Upper lobe of left lung (tissue), 6 donors: Measurements from ENCODE around the gene MIER2. TPM values are rescaled to one million over a fixed set of nuclear protein-coding genes. Genes with fewer than 3 reads are reported as not detected.
A peak's percentile ranks its signal among the peaks of the same experiment; 100 is the strongest.

Experiments
- ATAC-seq, 2 donors: fragments of 200-7000 bp; cut with Tn5 transposase; one replicate each; pipeline ENCODE4 v1.9.1; 2022; ENCODE audit warnings: mild to moderate bottlenecking in 2 of 2, moderate library complexity in 2 of 2; ENCODE audit not compliant: low FRiP score in 2 of 2
- DNase-seq, 2 donors: peaks; one replicate each; pipeline ENCODE4 v3.0.0-alpha.2; 2019 to 2020
- H3K27ac ChIP-seq, 4 donors: fragments of 200-600 bp; sonication (generic); one replicate each; pipeline ENCODE4 v1.5.1; 2016 to 2019
- H3K27me3 ChIP-seq, 4 donors: fragments of 200-600 bp; sonication (generic); one replicate each; pipeline ENCODE4 v1.5.1; 2017 to 2019
- H3K36me3 ChIP-seq, 4 donors: fragments of 200-600 bp; sonication (generic); one replicate each; pipeline ENCODE4 v1.5.1; 2016 to 2019
- H3K4me1 ChIP-seq, 4 donors: fragments of 200-600 bp; sonication (generic); one replicate each; pipeline ENCODE4 v1.5.1; 2018 to 2019
- H3K4me3 ChIP-seq, 4 donors: fragments of 200-600 bp; sonication (generic); one replicate each; pipeline ENCODE4 v1.5.1; 2017 to 2019; ENCODE audit warnings: mild to moderate bottlenecking in 2 of 4, moderate library complexity in 1 of 4
- H3K9me3 ChIP-seq, 4 donors: fragments of 200-600 bp; sonication (generic); one replicate each; pipeline ENCODE4 v1.5.1; 2018 to 2019
- EP300 ChIP-seq, 4 donors: sonication (generic); formaldehyde crosslinking; IDR thresholded peaks; one replicate each; pipeline ENCODE4 v1.5.1; 2017; ENCODE audit warnings: antibody characterized with exemption in 4 of 4, control low read depth in 2 of 4
- POLR2A ChIP-seq, 4 donors: fragments of 450-650 bp; IDR thresholded peaks; one replicate each; pipeline ENCODE4 v1.5.1; 2016 to 2017; ENCODE audit warnings: antibody characterized with exemption in 4 of 4, mild to moderate bottlenecking in 2 of 4
- POLR2AphosphoS5 ChIP-seq, 2 donors: sonication (generic); formaldehyde crosslinking; IDR thresholded peaks; one replicate each; pipeline ENCODE4 v1.5.1; 2017; ENCODE audit warnings: antibody characterized with exemption in 2 of 2
- WGBS, 2 donors: methylation state at CpG; one replicate each; pipeline ENCODE4 v1.1.5; 2017 to 2018; 5-methylcytosine and 5-hydroxymethylcytosine counted together
- total RNA-seq, 6 donors: library from RNA; depleted of rRNA in 4 of 6; stranded (reverse); fragments of >200 nt in 4 of 6; gene quantifications; one replicate each; pipeline versions ENCODE4 v1.1.0 to v1.2.1, GENCODE V29; 2016 to 2021
- TF ChIP-seq, protein P1 (sequence below), 6 experiments: fragments of 450-650 bp in 4 of 6; fragments of 200-600 bp in 2 of 6; sonication (generic) in 2 of 6; IDR thresholded peaks; one replicate each; pipeline ENCODE4 v1.5.1; 2016 to 2019; ENCODE audit warnings: antibody characterized with exemption in 6 of 6
- donor health status: DM: no; HTN: no; CAD: no; lungs with moderate emphysema.
- donor health status: DM: no; HTN: yes; CAD: no; lungs with severe emphysema.

Gene MIER2
- total RNA-seq, 6 donors from 2014 or later, result 16.4 to 64.8 (median 31.7) TPM

DNA sequence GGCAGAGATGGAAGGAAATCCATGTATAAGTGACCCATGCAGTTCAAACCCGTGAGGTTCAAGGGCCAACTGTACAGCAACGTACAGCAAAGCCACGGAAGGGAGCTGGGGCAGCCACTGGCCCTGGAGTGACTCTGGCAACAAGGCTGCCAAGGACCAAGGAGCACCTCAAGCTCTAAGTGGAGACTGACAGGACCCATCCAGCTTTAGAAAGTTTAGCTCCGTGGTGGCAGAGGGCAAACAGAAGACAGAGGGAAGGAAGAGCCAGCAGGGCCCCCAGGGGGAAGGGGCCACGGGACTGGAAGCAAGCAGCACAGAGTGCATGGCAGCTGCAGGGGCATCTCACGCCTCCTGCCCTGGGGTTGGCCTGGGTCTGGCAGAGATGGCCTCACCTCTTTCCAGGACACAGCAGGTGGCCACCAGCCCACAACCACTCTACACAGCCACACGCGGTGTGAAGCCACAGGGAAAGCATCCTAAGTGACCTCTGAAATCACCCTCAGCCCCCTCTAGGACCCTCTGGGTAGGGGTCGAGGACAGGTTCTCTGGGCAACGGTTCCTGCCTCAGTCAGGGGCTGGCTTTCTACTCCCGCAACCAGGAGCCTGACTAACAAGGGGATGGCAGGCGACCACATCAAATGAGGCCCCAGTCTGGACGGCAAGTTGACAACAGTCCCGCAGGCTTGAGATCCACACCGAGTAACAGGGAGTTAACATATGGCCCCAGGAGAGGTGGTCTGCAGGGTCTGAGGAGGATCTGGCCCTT lies 3.8 kb downstream of the MIER2 start:
- no peak for ATAC-seq
- H3K27ac ChIP-seq, result peak overlapping the region; percentile 12 to 93 (median 69)

DNA sequence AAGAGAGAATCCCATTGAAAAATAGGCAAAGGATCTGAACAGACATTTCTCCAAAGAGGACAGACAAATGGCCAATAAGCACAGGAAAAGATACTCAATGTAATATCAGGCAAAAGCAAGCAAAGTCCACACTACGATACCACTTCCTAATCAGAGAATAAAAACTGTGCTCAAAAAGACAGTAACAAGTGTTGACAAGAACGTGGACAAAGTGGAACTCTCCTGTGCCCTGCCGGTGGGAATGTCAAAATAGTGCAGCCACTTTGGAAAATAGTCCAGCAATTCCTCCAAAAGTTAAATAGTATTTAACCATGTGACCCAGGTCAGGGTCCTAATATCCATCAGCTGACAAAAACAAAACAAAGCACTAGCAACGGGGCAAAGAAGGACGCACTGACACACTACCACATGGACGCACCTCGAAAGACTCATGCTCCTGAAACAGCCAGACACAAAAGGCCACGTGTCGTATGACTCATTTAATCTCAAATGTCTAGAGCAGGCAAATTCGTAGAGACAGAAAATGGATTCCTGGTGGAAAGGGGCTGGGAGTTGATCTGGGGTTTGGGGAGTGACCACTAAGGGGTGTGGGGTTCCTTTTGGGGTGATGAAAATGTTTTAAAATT lies 5.2 kb downstream of the MIER2 start:
- H3K27me3 ChIP-seq, result no peaks in the 10 kb centered on the region
- H3K4me1 ChIP-seq, result peaks cover 38 to 59% (median 46%) of the 10 kb centered on the region in 4 donors
- no peak overlapping the region for H3K27ac ChIP-seq
- H3K36me3 ChIP-seq, result peaks cover 0 to 15% (median 9%) of the 10 kb centered on the region in 4 donors
- 90 to 99% methylated on average over 10 of the region's 10 CpGs for WGBS, 2 donors
- DNase-seq, result no peak
- no peak overlapping the region for H3K4me3 ChIP-seq
- no peaks in the 10 kb centered on the region for H3K9me3 ChIP-seq
- TF ChIP-seq EP300 (IDR thresholded peaks at IDR 0.05) (no peak), POLR2A (IDR thresholded peaks at IDR 0.05) (no peak), POLR2AphosphoS5 (IDR thresholded peaks at IDR 0.05) (no peak)
- TF ChIP-seq, protein P1, sequence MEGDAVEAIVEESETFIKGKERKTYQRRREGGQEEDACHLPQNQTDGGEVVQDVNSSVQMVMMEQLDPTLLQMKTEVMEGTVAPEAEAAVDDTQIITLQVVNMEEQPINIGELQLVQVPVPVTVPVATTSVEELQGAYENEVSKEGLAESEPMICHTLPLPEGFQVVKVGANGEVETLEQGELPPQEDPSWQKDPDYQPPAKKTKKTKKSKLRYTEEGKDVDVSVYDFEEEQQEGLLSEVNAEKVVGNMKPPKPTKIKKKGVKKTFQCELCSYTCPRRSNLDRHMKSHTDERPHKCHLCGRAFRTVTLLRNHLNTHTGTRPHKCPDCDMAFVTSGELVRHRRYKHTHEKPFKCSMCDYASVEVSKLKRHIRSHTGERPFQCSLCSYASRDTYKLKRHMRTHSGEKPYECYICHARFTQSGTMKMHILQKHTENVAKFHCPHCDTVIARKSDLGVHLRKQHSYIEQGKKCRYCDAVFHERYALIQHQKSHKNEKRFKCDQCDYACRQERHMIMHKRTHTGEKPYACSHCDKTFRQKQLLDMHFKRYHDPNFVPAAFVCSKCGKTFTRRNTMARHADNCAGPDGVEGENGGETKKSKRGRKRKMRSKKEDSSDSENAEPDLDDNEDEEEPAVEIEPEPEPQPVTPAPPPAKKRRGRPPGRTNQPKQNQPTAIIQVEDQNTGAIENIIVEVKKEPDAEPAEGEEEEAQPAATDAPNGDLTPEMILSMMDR (IDR thresholded peaks at IDR 0.05), result no peak
- no peak for ATAC-seq

More for the DNA sequence above, 3.8 kb downstream of the MIER2 start:
- Histone ChIP-seq H3K36me3 (peaks cover 0 to under 1% (median under 1%) of the 10 kb centered on the region in 4 donors), H3K4me3 (peak overlapping the region in 1 of 4 donors; percentile 99), H3K9me3 (no peaks in the 10 kb centered on the region), H3K27me3 (no peaks in the 10 kb centered on the region), H3K4me1 (peaks cover 29 to 51% (median 39%) of the 10 kb centered on the region in 4 donors)
- 60 to 87% methylated on average over 7 to 15 of the region's 15 CpGs for WGBS, 2 donors
- TF ChIP-seq POLR2AphosphoS5 (IDR thresholded peaks at IDR 0.05) (no peak), EP300 (IDR thresholded peaks at IDR 0.05) (no peak), POLR2A (IDR thresholded peaks at IDR 0.05) (no peak)
- TF ChIP-seq, protein P1 (IDR thresholded peaks at IDR 0.05), result no peak
- DNase-seq, result peak in 1 of 2 donors; percentile 1

DNA sequence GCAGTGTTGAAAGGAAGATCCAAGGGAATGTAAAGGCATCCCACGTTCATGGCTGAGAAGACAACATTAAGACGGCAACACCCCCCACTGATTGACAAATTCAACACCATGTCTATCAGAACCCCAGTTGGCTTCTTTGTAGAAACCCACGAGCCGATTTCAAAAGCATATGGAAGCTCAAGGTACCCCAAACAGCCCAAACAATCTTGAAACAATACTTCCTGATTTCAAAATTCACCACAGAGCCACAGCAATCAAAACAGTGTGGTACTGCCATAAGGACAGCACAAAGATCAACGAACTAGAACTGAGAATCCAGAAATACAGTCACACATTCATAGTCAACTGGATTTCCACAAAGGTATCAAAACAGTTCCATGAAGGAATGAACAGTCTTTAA lies 6.2 kb downstream of the MIER2 start:
- Histone ChIP-seq H3K27ac (no peak overlapping the region), H3K4me3 (no peak overlapping the region), H3K9me3 (no peaks in the 10 kb centered on the region), H3K27me3 (no peaks in the 10 kb centered on the region), H3K36me3 (peaks cover 0 to 21% (median 12%) of the 10 kb centered on the region in 4 donors), H3K4me1 (peaks cover 36 to 56% (median 42%) of the 10 kb centered on the region in 4 donors)
- no peak for TF ChIP-seq POLR2AphosphoS5 (IDR thresholded peaks at IDR 0.05)
- TF ChIP-seq EP300 (IDR thresholded peaks at IDR 0.05), result no peak
- no peak for TF ChIP-seq POLR2A (IDR thresholded peaks at IDR 0.05)
- TF ChIP-seq, protein P1 (IDR thresholded peaks at IDR 0.05), result no peak
- WGBS, 2 donors, result 75 to 85% methylated on average over 5 of the region's 5 CpGs
- DNase-seq (no peak), ATAC-seq (no peak)

DNA sequence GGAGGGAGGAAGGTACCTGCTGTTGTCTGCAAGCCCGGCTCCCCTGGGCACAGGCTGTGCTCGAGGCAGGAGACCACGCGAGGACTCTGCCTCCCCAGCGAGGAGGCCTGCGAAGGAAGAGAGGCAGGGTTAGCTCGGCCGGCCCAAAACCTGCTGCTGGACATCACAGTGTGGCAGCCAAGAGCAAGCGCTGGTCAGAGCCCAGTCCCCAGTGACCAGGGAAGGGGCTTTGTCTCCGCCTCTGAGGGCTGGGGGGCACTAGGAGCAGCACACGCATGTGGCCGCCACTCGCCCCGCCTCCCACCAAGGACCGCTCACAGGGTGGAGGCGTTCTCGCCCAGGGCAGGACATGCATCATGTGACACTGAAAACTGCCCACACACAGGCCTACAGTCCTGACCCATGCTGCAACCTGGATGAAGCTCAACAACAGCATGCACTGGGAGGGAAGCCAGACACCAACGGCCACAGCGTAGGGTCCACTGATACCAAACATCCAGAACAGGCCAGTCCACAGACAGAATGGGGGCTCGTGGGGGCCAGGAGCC lies 8.5 kb downstream of the MIER2 start:
- no peaks in the 10 kb centered on the region for H3K27me3 ChIP-seq
- WGBS, 2 donors, result 76 to 85% methylated on average over 11 to 20 of the region's 20 CpGs
- H3K4me1 ChIP-seq, result peaks cover 19 to 33% (median 21%) of the 10 kb centered on the region in 4 donors
- no peak overlapping the region for H3K4me3 ChIP-seq
- TF ChIP-seq POLR2AphosphoS5 (IDR thresholded peaks at IDR 0.05) (no peak), POLR2A (IDR thresholded peaks at IDR 0.05) (no peak), EP300 (IDR thresholded peaks at IDR 0.05) (no peak)
- TF ChIP-seq, protein P1 (IDR thresholded peaks at IDR 0.05), result no peak
- H3K9me3 ChIP-seq, result no peaks in the 10 kb centered on the region
- H3K36me3 ChIP-seq, result peaks cover under 1 to 29% (median 18%) of the 10 kb centered on the region in 4 donors
- H3K27ac ChIP-seq, result no peak overlapping the region
- ATAC-seq (peak in 1 of 2 donors; percentile 16), DNase-seq (no peak)
